IPS DF 4.7 (cell line): ENCODE results near the gene DOCK8.
"Not testable (repeated sequence)": the region's sequence is repeated elsewhere in the genome, so short reads cannot be mapped to it uniquely, and the experiment has no call there.

Experiments
- DNase-seq: peaks from one replicate; pipeline ENCODE4 v3.0.0-alpha.2; 2013; ENCODE audit warnings: low spot score; ENCODE audit errors: extremely low read depth

DOCK8 gene

GRCh38 chr9:224582-225520, 10.2 kb downstream of the DOCK8 start:
- DNase-seq: no peak

GRCh38 chr9:227860-228259, 13.2 kb downstream of the DOCK8 start:
- DNase-seq: no peak

GRCh38 chr9:228929-229695, 14.4 kb downstream of the DOCK8 start:
- no peak for DNase-seq

GRCh38 chr9:231625-232024, 17.0 kb downstream of the DOCK8 start:
- not testable (repeated sequence) for DNase-seq

- not testable (repeated sequence) for DNase-seq
Observed at GRCh38 chr9:233708-234107, 19.0 kb downstream of the DOCK8 start.

- DNase-seq: no peak
Observed at GRCh38 chr9:237141-237857, 22.6 kb downstream of the DOCK8 start.

- no peak for DNase-seq
Observed at GRCh38 chr9:237858-238345, 23.2 kb downstream of the DOCK8 start.

GRCh38 chr9:242461-243080, 27.9 kb downstream of the DOCK8 start:
- no peak for DNase-seq

GRCh38 chr9:248278-248961, 33.8 kb downstream of the DOCK8 start:
- DNase-seq: no peak

- DNase-seq: no peak
Observed at GRCh38 chr9:249025-249424, 34.4 kb downstream of the DOCK8 start.

GRCh38 chr9:250039-250438, 35.4 kb downstream of the DOCK8 start:
- DNase-seq: no peak

- no peak for DNase-seq
Observed at GRCh38 chr9:250625-251024, 36.0 kb downstream of the DOCK8 start.

GRCh38 chr9:251398-251797, 36.7 kb downstream of the DOCK8 start:
- no peak for DNase-seq

- no peak for DNase-seq
Observed at GRCh38 chr9:253539-253938, 38.9 kb downstream of the DOCK8 start.

- DNase-seq: no peak
Observed at GRCh38 chr9:254516-254915, 39.9 kb downstream of the DOCK8 start.

- DNase-seq: no peak
Observed at GRCh38 chr9:257957-258356, 43.3 kb downstream of the DOCK8 start.

GRCh38 chr9:259405-260404, 45.0 kb downstream of the DOCK8 start:
- no peak for DNase-seq

GRCh38 chr9:264231-264630, 49.6 kb downstream of the DOCK8 start:
- DNase-seq: no peak

- DNase-seq: no peak
Observed at GRCh38 chr9:265209-265870, 50.7 kb downstream of the DOCK8 start.
